ENCODE data around the gene SMCO2.

DNA sequence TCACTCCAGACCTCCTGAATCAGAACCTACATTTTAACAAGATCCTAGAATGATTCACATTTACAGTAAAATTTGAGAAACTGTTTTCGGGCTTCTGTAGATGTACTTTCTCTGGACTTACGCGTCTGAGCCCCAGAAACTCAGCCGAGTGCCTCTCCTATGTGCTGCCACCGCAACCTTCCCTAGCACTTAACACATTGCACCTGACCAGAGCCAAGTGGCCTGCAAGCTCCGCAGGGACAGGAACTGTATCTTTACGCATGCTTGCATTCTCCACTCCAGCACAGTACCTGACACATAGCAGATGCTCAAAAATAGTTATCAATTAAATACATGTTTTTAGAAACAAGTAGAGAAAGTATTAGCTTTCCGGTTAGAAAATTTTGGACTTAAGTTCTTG lies 1.2 kb downstream of the SMCO2 start:
- TF ChIP-seq, protein P1, sequence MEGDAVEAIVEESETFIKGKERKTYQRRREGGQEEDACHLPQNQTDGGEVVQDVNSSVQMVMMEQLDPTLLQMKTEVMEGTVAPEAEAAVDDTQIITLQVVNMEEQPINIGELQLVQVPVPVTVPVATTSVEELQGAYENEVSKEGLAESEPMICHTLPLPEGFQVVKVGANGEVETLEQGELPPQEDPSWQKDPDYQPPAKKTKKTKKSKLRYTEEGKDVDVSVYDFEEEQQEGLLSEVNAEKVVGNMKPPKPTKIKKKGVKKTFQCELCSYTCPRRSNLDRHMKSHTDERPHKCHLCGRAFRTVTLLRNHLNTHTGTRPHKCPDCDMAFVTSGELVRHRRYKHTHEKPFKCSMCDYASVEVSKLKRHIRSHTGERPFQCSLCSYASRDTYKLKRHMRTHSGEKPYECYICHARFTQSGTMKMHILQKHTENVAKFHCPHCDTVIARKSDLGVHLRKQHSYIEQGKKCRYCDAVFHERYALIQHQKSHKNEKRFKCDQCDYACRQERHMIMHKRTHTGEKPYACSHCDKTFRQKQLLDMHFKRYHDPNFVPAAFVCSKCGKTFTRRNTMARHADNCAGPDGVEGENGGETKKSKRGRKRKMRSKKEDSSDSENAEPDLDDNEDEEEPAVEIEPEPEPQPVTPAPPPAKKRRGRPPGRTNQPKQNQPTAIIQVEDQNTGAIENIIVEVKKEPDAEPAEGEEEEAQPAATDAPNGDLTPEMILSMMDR (conservative IDR thresholded peaks at IDR 0.05 in 1 of 2, IDR thresholded peaks at IDR 0.05 in 1 of 2; ENCODE audit: extremely low read depth in 1 of 2, insufficient read depth in 1 of 2, low read depth in 1 of 2, low read length in 2 of 2): no peak
- no peak for TF ChIP-seq EZH2 (IDR thresholded peaks at IDR 0.05; ENCODE audit: borderline replicate concordance, low read length)
